Astrocyte of the cerebellum (primary cell): ENCODE results near the gene IPMK.

Source experiments
- DNase-seq: peaks from one replicate; pipeline ENCODE4 v3.0.0-alpha.2; 2011; ENCODE audit warnings: low read depth
- H3K4me3 ChIP-seq: 2 replicates; pipeline ENCODE4 v1.5.1; 2011; ENCODE audit warnings: mild to moderate bottlenecking, low read depth, low read length, moderate library complexity
- CTCF ChIP-seq: IDR thresholded peaks from 2 replicates; pipeline ENCODE4 v1.5.1; 2012; ENCODE audit warnings: low read length, low read depth, moderate library complexity, mild to moderate bottlenecking; ENCODE audit errors: missing control alignments
- in situ Hi-C: cut with HindIII; loops from 2 replicates; pipeline ENCODE4 v1.10.0; 2017; ENCODE audit warnings: low sequenced_read_pairs

The IPMK gene

GRCh38 chr10:58210160-58210559 is 57.5 kb downstream of the IPMK start:
- no peak overlapping the region for H3K4me3 ChIP-seq
- in situ Hi-C loops: no loop called here
- no peak for TF ChIP-seq CTCF
- DNase-seq: no peak

GRCh38 chr10:58209669-58210068 is 58.0 kb downstream of the IPMK start:
- TF ChIP-seq CTCF: no peak
- no peak for DNase-seq
- in situ Hi-C loops: no loop called here
- no peak overlapping the region for H3K4me3 ChIP-seq

GRCh38 chr10:58206251-58206650 is 61.4 kb downstream of the IPMK start:
- in situ Hi-C loops: no loop called here

GRCh38 chr10:58201704-58202103 is 66.0 kb downstream of the IPMK start:
- no peak for TF ChIP-seq CTCF
- in situ Hi-C loops: no loop called here
- no peak for DNase-seq
- no peak overlapping the region for H3K4me3 ChIP-seq

More at GRCh38 chr10:58206251-58206650, 61.4 kb downstream of the IPMK start:
- H3K4me3 ChIP-seq: no peak overlapping the region
- no peak for TF ChIP-seq CTCF
- no peak for DNase-seq

- DNase-seq: no peak
- TF ChIP-seq CTCF: no peak
- in situ Hi-C loops: no loop called here
- no peak overlapping the region for H3K4me3 ChIP-seq
Observed at GRCh38 chr10:58189269-58189668, 78.4 kb downstream of the IPMK start.

- no peak overlapping the region for H3K4me3 ChIP-seq
- no peak for TF ChIP-seq CTCF
- no peak for DNase-seq
- in situ Hi-C loops: no loop called here
Observed at GRCh38 chr10:58184120-58184670, 83.5 kb downstream of the IPMK start.
